HEK293 (cell line): ENCODE measurements around the gene RIMKLB.

Experiments
- ATF2 ChIP-seq: fragments of 450-650 bp; formaldehyde crosslinking; IDR thresholded peaks from 2 replicates; pipeline ENCODE4 v1.5.1; 2016; ENCODE audit warnings: missing biosample characterization, missing genetic modification characterization, low read depth
- CTCF ChIP-seq: fragments of 450-650 bp; formaldehyde crosslinking; IDR thresholded peaks from 2 replicates; pipeline ENCODE4 v1.5.1; 2016; ENCODE audit warnings: missing biosample characterization, missing genetic modification characterization
- PRDM4 ChIP-seq: fragments of 450-650 bp; formaldehyde crosslinking; IDR thresholded peaks from 2 replicates; pipeline ENCODE4 v1.5.1; 2017; ENCODE audit warnings: missing biosample characterization, missing genetic modification characterization
- SCRT1 ChIP-seq: fragments of 450-650 bp; formaldehyde crosslinking; IDR thresholded peaks from 2 replicates; pipeline ENCODE4 v1.5.1; 2016; ENCODE audit warnings: missing biosample characterization, missing genetic modification characterization, borderline replicate concordance
- SP2 ChIP-seq: fragments of 450-650 bp; formaldehyde crosslinking; IDR thresholded peaks from 2 replicates; pipeline ENCODE4 v1.5.1; 2016; ENCODE audit warnings: missing biosample characterization, missing genetic modification characterization
- TRIM28 ChIP-seq: IDR thresholded peaks from 2 replicates; pipeline ENCODE4 v1.6.1; 2011; ENCODE audit warnings: low read length, control low read depth, borderline replicate concordance
- YY1 ChIP-seq: fragments of 450-650 bp; formaldehyde crosslinking; IDR thresholded peaks from 2 replicates; pipeline ENCODE4 v1.5.1; 2018; ENCODE audit warnings: missing biosample characterization, missing genetic modification characterization
- ZNF140 ChIP-seq: fragments of 450-650 bp; formaldehyde crosslinking; IDR thresholded peaks from 2 replicates; pipeline ENCODE4 v1.5.1; 2016; ENCODE audit warnings: missing biosample characterization, missing genetic modification characterization
- ZNF155 ChIP-seq: fragments of 450-650 bp; formaldehyde crosslinking; IDR thresholded peaks from 2 replicates; pipeline ENCODE4 v1.5.1; 2016; ENCODE audit warnings: missing biosample characterization, missing genetic modification characterization
- ZNF350 ChIP-seq: fragments of 450-650 bp; formaldehyde crosslinking; IDR thresholded peaks from 2 replicates; pipeline ENCODE4 v1.5.0; 2017; ENCODE audit warnings: missing biosample characterization, mild to moderate bottlenecking, missing genetic modification characterization
- ZNF423 ChIP-seq: fragments of 450-650 bp; formaldehyde crosslinking; IDR thresholded peaks from 2 replicates; pipeline ENCODE4 v1.5.1; 2016; ENCODE audit warnings: missing biosample characterization, missing genetic modification characterization
- ZNF660 ChIP-seq: fragments of 450-650 bp; IDR thresholded peaks from 2 replicates; pipeline ENCODE4 v1.5.1; 2018; ENCODE audit warnings: missing biosample characterization, mild to moderate bottlenecking, missing genetic modification characterization
- TF ChIP-seq, protein P1 (sequence below): fragments of 450-650 bp; formaldehyde crosslinking; IDR thresholded peaks from 2 replicates; pipeline ENCODE4 v1.5.1; 2016; ENCODE audit warnings: missing biosample characterization, missing genetic modification characterization

- TF ChIP-seq SCRT1 (tag by site-specific recombination), result no peak
- no peak for TF ChIP-seq ZNF350 (tag by site-specific recombination)
- TF ChIP-seq YY1 (tag by site-specific recombination), result no peak
- no peak for TF ChIP-seq CTCF (tag by site-specific recombination)
- TF ChIP-seq ZNF660 (tag by site-specific recombination), result no peak
- no peak for TF ChIP-seq PRDM4
- TF ChIP-seq SP2 (tag by site-specific recombination), result no peak
- no peak for TF ChIP-seq ZNF155 (tag by site-specific recombination)
- TF ChIP-seq ATF2 (tag by site-specific recombination), result no peak
- TF ChIP-seq, protein P1, sequence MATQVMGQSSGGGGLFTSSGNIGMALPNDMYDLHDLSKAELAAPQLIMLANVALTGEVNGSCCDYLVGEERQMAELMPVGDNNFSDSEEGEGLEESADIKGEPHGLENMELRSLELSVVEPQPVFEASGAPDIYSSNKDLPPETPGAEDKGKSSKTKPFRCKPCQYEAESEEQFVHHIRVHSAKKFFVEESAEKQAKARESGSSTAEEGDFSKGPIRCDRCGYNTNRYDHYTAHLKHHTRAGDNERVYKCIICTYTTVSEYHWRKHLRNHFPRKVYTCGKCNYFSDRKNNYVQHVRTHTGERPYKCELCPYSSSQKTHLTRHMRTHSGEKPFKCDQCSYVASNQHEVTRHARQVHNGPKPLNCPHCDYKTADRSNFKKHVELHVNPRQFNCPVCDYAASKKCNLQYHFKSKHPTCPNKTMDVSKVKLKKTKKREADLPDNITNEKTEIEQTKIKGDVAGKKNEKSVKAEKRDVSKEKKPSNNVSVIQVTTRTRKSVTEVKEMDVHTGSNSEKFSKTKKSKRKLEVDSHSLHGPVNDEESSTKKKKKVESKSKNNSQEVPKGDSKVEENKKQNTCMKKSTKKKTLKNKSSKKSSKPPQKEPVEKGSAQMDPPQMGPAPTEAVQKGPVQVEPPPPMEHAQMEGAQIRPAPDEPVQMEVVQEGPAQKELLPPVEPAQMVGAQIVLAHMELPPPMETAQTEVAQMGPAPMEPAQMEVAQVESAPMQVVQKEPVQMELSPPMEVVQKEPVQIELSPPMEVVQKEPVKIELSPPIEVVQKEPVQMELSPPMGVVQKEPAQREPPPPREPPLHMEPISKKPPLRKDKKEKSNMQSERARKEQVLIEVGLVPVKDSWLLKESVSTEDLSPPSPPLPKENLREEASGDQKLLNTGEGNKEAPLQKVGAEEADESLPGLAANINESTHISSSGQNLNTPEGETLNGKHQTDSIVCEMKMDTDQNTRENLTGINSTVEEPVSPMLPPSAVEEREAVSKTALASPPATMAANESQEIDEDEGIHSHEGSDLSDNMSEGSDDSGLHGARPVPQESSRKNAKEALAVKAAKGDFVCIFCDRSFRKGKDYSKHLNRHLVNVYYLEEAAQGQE (tag by site-specific recombination), result no peak
- no peak for TF ChIP-seq TRIM28
- no peak for TF ChIP-seq ZNF423
- no peak for TF ChIP-seq ZNF140 (tag by site-specific recombination)
Observed at GRCh38 chr12:8680533-8680932, 17.3 kb upstream of the RIMKLB start.
